Lower leg skin (tissue), 4 donors: ENCODE results near the gene CFAP206. TPM values are rescaled to one million over a fixed set of nuclear protein-coding genes. Genes with fewer than 3 reads are reported as not detected.

Experiments used
- DNase-seq, 2 donors: peaks; one replicate each; pipeline ENCODE4 v3.0.0-alpha.2; 2019; ENCODE audit warnings: low spot score in 2 of 2
- H3K4me3 ChIP-seq: fragments of 200-600 bp; sonication (generic); 2 replicates; pipeline ENCODE4 v1.5.1; 2017; ENCODE audit warnings: mild to moderate bottlenecking, low read depth; ENCODE audit not compliant: poor library complexity, severe bottlenecking
- POLR2A ChIP-seq, 2 donors: fragments of 450-650 bp; IDR thresholded peaks; one replicate each; pipeline ENCODE4 v1.6.1; 2016 to 2017; ENCODE audit warnings: antibody characterized with exemption in 2 of 2, mild to moderate bottlenecking in 1 of 2, moderate library complexity in 1 of 2
- WGBS, 2 donors: methylation state at CpG; one replicate each; pipeline ENCODE4 v1.1.5; 2018; 5-methylcytosine and 5-hydroxymethylcytosine counted together
- intact Hi-C: fragments of 100-400 bp; cut with DNase I; formaldehyde crosslinking; loops from one replicate; pipeline ENCODE4 v1.15.0; 2023; ENCODE audit warnings: low total_unique reads
- total RNA-seq, 4 donors: library from RNA; depleted of rRNA; stranded (reverse); fragments of >200 nt; gene quantifications; one replicate each; pipeline ENCODE4 v1.1.0, GENCODE V29; 2016
- TF ChIP-seq, protein P1 (sequence below), 3 donors: fragments of 450-650 bp; IDR thresholded peaks; one replicate each; pipeline ENCODE4 v1.5.1; 2016; ENCODE audit warnings: antibody characterized with exemption in 3 of 3, mild to moderate bottlenecking in 3 of 3, moderate library complexity in 2 of 3

CFAP206 gene
- total RNA-seq, 4 donors from 2014 or later = 0.25 to 0.59 TPM; not detected in 2

DNA sequence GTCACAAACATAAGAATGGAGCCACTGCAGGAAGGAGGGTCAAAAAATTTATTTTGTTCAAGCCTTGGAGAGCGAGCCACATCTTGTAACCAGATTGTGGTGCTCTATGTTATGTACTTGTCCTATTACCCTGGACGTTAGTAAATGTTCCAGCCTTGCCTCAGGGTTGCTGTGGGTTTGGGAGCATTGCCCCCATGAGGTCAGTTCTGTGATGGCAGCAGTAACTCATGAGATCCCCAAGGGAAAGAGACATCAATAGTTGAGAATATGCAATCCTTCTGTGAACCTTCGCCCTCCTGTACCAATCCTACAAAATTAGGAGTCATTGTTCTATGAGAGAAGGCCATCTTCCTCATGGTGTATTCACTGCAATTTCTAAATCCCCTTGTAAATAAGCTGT, 16.4 kb upstream of the CFAP206 start:
- 57 to 59% methylated on average over 3 of the region's 3 CpGs for WGBS, 2 donors
- DNase-seq = no peak
- no peak overlapping the region for H3K4me3 ChIP-seq
- no peak for TF ChIP-seq POLR2A (IDR thresholded peaks at IDR 0.05)
- TF ChIP-seq, protein P1, sequence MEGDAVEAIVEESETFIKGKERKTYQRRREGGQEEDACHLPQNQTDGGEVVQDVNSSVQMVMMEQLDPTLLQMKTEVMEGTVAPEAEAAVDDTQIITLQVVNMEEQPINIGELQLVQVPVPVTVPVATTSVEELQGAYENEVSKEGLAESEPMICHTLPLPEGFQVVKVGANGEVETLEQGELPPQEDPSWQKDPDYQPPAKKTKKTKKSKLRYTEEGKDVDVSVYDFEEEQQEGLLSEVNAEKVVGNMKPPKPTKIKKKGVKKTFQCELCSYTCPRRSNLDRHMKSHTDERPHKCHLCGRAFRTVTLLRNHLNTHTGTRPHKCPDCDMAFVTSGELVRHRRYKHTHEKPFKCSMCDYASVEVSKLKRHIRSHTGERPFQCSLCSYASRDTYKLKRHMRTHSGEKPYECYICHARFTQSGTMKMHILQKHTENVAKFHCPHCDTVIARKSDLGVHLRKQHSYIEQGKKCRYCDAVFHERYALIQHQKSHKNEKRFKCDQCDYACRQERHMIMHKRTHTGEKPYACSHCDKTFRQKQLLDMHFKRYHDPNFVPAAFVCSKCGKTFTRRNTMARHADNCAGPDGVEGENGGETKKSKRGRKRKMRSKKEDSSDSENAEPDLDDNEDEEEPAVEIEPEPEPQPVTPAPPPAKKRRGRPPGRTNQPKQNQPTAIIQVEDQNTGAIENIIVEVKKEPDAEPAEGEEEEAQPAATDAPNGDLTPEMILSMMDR (IDR thresholded peaks at IDR 0.05) = no peak
- intact Hi-C loops = no loop called here

DNA sequence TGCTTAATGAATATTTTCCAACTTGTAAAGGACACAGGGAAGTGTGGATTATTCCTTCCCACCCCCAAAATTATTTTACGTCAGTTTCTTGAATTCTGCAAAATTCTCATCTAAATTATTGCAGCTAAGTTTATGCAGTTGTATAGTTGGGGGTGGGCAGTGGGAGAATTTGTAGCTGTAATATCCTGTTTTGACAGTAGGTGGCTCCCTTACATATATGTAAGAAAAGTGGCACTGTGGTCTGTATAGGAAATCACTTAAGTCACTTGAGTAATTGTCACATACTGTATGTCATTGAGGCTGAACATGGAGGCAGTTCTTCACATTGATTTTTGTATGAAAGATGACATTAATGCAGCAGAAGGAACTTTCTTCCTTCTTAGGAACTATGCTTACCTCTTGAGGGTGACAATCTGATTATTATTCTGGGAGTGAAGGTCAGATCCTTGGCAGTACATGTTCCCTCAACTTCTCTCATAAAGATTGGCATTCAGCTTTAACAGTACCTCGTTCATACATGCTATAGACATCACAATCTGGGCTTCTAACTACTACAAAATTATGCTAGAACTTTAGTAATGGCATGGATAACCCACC, 14.6 kb upstream of the CFAP206 start:
- 6 to 10% methylated on average over 2 of the region's 2 CpGs for WGBS, 2 donors
- DNase-seq = peak in 1 of 2 donors; percentile 21
- intact Hi-C loops = no loop called here

DNA sequence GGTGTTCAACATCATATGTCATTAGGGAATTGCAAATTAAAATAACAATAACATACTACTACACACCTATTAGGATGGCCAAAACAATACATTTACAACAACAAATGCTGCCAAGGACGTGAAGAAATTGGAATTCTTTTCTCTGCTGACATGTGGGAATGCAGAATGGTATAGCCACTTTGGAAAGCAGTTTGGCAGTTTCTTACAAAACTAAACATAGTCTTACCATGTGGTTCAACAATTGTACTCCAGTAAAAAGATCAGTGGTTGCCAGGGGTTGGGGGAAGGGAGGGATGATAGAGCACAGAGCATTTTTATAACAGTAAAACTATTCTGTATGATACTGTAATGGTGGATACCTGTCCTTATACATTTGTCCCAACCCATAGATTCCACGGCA, 12.3 kb upstream of the CFAP206 start:
- intact Hi-C loops = no loop called here
- no peak for DNase-seq
- WGBS, 2 donors = 77 to 79% methylated on average over 2 of the region's 2 CpGs
- TF ChIP-seq POLR2A (IDR thresholded peaks at IDR 0.05) = no peak
- TF ChIP-seq, protein P1 (IDR thresholded peaks at IDR 0.05) = no peak
- no peak overlapping the region for H3K4me3 ChIP-seq

More for the DNA sequence above, 14.6 kb upstream of the CFAP206 start:
- TF ChIP-seq, protein P1 (IDR thresholded peaks at IDR 0.05) = peak in 1 of 3 donors; percentile 15
- no peak for TF ChIP-seq POLR2A (IDR thresholded peaks at IDR 0.05)
- H3K4me3 ChIP-seq = no peak overlapping the region

DNA sequence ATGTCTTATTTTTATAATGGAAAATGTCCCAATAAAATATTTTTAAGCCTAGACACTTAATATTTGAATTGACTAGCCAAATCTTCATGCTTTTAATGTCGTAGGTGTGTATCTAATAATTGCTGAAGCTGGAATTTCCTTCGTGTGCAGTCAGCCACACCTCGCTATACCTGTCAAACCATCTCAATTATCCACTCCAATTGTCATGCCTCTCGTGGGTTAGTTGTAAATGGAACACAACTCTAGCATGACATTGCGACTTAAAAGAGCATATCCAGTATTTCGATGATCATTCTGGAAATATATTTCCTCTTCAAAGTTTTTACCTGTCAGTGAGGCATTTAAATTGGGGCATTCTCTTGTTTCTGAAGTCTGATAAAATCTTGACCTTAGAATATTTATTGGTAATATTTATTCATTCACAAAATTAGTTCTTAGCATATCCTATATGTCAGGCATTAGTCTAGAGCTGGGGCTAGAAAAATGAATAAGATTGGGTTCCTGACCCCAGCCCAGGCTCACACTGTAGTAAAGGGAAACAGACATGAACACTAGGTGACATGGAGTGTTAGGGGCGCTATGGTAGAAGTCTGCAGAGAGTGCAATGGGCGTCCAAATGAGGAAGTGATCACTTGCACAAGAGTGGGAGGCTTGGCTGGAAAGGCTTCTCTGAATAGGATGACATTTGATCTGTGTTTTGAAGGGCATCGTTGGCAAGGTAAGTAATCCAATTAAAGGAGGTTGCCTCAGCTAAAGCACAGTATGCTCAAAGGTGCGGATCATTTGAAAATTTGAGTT, 11.0 kb upstream of the CFAP206 start:
- 67 to 69% methylated on average over 10 of the region's 10 CpGs for WGBS, 2 donors
- DNase-seq = no peak
- intact Hi-C loops = no loop called here
- no peak overlapping the region for H3K4me3 ChIP-seq
- TF ChIP-seq, protein P1 (IDR thresholded peaks at IDR 0.05) = no peak
- TF ChIP-seq POLR2A (IDR thresholded peaks at IDR 0.05) = no peak

DNA sequence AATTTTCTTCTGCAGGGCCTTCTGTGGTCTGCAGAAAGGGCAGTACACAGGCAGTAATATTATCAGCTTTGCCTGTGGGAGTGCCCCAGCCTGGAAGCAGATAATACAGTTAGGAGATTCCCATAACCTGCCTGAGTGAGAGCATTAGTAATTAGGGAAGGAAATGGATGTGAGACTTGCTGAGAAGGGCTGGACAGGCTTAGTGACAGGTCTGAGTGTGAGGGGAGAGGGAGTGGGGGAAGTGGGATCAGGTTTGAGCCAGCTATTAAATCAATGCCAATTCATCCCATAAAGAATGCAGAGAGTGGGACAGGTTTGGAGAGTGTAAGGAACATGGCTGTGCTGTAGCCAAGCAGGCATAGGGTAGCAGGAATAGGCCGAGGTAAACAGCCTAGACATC, 10.1 kb upstream of the CFAP206 start:
- H3K4me3 ChIP-seq = no peak overlapping the region
- WGBS, 2 donors = 67 to 89% methylated on average over 1 of the region's 1 CpG
- intact Hi-C loops = no loop called here
- TF ChIP-seq, protein P1 (IDR thresholded peaks at IDR 0.05) = no peak
- TF ChIP-seq POLR2A (IDR thresholded peaks at IDR 0.05) = no peak
- no peak for DNase-seq
